Astrocyte of the cerebellum (primary cell): Measurements from ENCODE around the gene CLN3.

Experiments
- DNase-seq: peaks from one replicate; pipeline ENCODE4 v3.0.0-alpha.2; 2011; ENCODE audit warnings: low read depth
- H3K4me3 ChIP-seq: 2 replicates; pipeline ENCODE4 v1.5.1; 2011; ENCODE audit warnings: mild to moderate bottlenecking, low read depth, low read length, moderate library complexity
- CTCF ChIP-seq: IDR thresholded peaks from 2 replicates; pipeline ENCODE4 v1.5.1; 2012; ENCODE audit warnings: low read length, low read depth, moderate library complexity, mild to moderate bottlenecking; ENCODE audit errors: missing control alignments
- in situ Hi-C: cut with HindIII; loops from 2 replicates; pipeline ENCODE4 v1.10.0; 2017; ENCODE audit warnings: low sequenced_read_pairs

CLN3 gene

GRCh38 chr16:28526201-28527099, 34.6 kb upstream of the CLN3 start:
- TF ChIP-seq CTCF: no peak
- DNase-seq: no peak
- no peak overlapping the region for H3K4me3 ChIP-seq
- in situ Hi-C loops: no loop called here

DNA sequence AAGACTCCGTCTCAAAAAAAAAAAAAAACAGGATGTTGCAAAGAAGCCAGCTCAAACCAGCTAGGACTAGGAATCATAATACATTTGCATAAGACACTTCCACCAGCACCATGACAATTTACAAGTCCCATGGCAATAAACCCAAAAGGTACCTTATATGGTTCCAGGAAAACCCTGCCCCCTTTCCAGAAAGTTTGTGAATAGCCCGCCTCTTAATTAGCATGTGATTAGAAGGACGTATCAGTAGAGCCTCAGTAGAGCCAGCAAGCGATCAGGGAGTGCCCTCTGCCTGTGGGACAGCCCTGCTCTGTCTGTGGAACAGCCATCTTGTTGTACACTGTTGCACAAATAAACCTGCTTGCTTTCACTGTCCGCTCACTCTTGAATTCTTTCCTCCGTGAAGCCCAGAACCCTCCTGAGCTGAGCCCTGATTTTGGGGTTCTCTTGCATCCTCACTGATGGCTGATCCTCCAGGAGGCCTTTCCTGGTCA, 32.9 kb upstream of the CLN3 start:
- no peak overlapping the region for H3K4me3 ChIP-seq
- in situ Hi-C loops: no loop called here
- no peak for TF ChIP-seq CTCF
- no peak for DNase-seq

DNA sequence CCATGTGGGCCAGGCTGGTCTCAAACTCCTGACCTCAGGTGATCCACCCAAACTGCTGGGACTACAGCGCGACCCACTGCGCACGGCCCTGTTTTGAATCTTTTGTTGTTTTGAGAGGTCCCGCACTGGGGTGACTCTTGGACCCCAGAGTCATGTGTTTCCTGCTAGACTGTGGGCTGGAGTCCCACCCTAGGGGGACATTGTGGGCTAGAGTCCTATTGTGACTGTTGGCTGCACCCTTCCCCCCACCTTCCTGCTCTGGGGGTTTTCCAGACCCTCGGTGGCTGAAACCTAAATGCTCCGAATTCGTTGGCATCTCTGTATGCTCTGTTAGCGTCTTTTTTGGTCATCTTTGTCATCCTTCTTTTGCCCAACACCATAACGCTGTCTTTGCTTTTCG, 30.9 kb upstream of the CLN3 start:
- no peak for TF ChIP-seq CTCF
- no peak for DNase-seq
- H3K4me3 ChIP-seq: no peak overlapping the region
- in situ Hi-C loops: no loop called here

DNA sequence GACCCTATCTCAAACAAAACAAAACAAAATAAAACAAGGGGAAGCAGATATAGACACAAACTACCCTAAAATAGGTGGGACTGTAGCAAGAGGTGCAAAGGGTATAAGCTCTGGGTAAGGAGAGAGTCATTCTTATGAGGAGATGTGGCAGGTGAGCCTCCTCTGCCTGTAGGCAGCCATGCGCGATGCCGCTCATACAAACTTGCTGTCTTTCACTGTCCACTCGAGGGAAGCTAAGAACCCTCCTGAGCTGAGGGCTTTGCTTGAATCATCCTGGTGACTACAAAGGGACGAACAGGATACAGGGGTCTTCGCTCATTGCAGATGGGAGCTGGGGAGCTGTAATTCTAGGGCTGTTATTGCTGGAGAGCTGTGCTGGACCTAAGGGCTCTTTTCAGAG, 29.6 kb upstream of the CLN3 start:
- no peak overlapping the region for H3K4me3 ChIP-seq
- no peak for DNase-seq
- TF ChIP-seq CTCF: no peak
- in situ Hi-C loops: no loop called here

- no peak for TF ChIP-seq CTCF
- no peak overlapping the region for H3K4me3 ChIP-seq
- DNase-seq: no peak
- in situ Hi-C loops: no loop called here
Observed at GRCh38 chr16:28520672-28521071, 28.8 kb upstream of the CLN3 start.

- DNase-seq: no peak
- in situ Hi-C loops: no loop called here
- no peak for TF ChIP-seq CTCF
- no peak overlapping the region for H3K4me3 ChIP-seq
Observed at GRCh38 chr16:28514246-28514645, 22.4 kb upstream of the CLN3 start.
